GM10847 (cell line): ENCODE data around the gene SMIM1.

Source experiments
- POLR2A ChIP-seq: IDR thresholded peaks from 2 replicates; pipeline ENCODE4 v1.6.1; 2011; ENCODE audit not compliant: insufficient read length; ENCODE audit errors: extremely low read depth

SMIM1 gene

GRCh38 chr1:3789421-3790300 lies 17.1 kb downstream of the SMIM1 start:
- TF ChIP-seq POLR2A = no peak

DNA sequence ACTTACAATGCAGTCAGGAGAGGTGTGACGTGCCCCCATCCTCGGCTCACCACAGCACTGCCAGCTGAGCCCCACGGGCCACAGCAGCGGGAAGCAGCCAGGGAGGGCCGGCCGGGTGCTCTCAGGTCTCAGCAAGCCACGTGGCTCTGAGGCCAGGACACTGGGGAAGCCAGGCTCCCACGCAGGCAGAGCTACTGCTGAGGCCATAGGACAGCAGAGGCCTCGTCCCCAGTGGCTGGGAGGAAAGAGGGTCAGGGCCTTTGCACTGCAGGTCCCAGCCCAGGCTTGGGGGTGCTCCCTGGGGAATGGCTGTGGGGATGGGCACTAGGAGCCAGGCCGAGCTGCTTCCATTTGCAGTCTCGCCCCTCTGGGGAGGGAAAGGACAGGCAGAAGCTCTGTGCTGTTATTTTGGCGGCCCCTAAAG lies 18.0 kb downstream of the SMIM1 start:
- no peak for TF ChIP-seq POLR2A

DNA sequence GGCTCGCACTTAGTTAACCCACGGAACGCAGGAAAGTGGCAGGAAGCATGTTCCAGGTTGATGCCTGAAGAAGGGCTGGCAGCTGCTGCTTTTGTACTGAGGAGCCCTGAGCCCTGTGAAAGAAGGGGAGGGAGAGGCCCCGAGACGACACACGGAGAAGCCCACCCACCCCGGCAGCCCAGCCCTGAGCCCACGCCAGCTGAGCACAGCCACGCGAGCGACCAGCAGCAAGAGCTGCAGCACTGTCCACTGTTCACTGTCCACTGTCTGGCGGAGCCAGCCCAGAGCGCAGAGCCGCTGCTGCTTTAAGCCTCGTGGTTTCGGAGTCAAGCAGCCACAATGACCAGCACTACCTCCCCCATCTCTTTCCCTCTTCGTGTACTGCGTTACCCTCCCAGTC lies 18.4 kb downstream of the SMIM1 start:
- TF ChIP-seq POLR2A = no peak

- no peak for TF ChIP-seq POLR2A
Measured at GRCh38 chr1:3795453-3796214, 23.1 kb downstream of the SMIM1 start.

DNA sequence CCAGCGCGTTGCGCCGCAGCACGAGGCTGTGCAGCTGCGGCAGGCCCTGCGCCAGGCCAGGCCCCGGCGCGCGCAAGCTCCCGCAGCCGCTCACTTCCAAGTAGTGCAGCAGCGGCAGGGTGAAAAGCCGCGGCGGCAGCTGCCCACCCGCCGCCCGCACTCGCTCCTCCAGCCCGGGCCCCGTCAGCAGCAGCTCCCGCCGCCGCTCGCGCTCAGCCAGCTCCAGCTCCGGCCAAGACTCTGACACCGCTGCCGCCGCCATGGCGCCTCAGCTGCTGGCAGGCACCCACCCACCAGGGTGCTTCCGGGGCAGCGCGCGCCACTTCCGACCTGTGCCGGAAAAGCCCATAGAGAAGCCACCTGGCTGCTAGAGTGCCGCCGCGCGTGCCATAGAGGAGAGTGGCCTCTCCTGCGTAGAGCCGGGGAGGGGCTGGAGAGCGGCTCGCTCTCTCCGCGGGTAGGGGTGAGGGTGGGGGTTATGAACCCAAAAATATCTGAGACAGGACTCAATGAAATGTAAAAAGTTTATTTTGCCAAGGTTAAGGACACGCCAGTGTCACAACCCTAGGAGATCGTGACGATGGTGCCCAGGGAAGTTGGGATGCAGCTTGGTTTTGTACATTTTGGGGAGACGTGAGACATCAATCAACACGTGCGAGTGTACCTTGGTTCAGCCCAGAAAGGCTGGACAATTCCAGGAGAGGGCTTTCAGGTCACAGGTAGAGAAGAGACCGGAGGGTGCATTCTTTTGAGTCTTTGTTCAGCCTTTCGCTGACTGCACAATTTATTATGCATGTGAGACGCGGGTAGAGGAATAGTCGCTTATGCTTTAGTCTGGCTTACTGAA lies 23.9 kb downstream of the SMIM1 start, which contains the start of gene LRRC47:
TSS of gene LRRC47 (minus strand) at position 284 of the 847 bp plus-strand sequence. CDS start at position 262, 22 bp downstream.
- peak; percentile 91 for TF ChIP-seq POLR2A

GRCh38 chr1:3799976-3800685 lies 27.6 kb downstream of the SMIM1 start:
- TF ChIP-seq POLR2A = no peak

GRCh38 chr1:3803905-3804626 lies 31.5 kb downstream of the SMIM1 start:
- TF ChIP-seq POLR2A = no peak

- TF ChIP-seq POLR2A = no peak
Measured at GRCh38 chr1:3805038-3805437, 32.5 kb downstream of the SMIM1 start.

- TF ChIP-seq POLR2A = no peak
Measured at GRCh38 chr1:3807769-3808168, 35.2 kb downstream of the SMIM1 start.

- no peak for TF ChIP-seq POLR2A
Measured at GRCh38 chr1:3809680-3810079, 37.1 kb downstream of the SMIM1 start.

GRCh38 chr1:3811595-3811911 lies 39.0 kb downstream of the SMIM1 start:
- no peak for TF ChIP-seq POLR2A

DNA sequence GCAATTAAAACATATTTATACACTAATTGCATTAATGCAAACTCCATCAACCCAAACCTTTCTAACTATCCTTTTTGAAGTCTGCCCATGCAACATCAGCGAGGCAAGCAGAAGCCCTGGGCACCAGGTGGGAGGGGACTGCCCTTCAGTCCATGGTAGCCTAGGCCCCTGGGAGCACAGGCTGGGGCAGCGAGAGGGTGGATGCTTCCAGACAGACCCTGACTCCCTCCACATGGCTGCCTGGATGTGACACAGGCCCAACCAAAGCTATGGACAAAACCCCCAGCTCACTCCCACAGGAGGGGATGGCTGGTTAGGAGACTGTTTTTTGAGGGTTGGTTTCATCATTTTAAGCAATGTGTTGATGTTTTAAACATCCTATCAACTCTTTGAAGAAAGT lies 41.5 kb downstream of the SMIM1 start:
- no peak for TF ChIP-seq POLR2A

DNA sequence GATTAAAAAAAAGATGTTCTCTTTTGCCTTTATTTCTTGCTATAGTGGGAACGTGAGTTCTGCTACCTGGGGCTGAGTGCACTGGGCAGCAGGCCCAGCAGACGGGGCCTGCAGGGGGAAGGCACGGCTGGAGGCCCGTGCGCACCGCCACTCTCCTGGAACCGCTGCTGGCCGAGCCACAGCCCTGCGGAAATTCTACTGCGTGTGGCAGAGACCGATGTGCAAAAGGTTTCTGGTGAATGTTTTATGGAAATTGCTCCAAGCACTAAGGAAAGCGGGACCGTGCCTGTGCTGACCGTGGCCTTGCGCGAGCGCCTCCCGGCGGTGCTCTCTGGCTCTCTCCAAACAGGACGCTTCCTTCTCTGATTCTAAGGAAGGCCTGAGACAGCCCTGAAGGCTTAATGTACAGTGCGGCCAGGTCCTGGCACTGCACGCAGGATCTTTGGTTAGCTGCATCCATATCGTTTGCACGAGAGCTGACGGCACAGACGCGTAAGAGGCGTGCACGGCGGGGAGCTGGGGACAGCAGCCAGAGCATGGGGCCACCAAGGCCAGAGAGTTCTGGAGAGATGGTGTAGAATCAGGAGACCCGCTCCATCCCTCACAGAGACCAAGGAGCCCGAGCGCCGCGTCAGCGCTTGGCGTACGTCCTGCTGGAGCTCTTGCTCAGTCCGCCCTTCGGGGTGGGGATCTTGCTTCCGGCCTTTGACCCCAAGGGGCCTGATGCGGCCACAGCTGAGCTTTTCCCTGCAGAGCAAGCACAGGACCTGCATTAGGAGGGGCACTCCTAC lies 42.4 kb downstream of the SMIM1 start:
- TF ChIP-seq POLR2A = no peak
